Measurements from ENCODE around the gene IFRD2. TPM values are rescaled to one million over a fixed set of nuclear protein-coding genes. Genes with fewer than 3 reads are reported as not detected.

Gene IFRD2
- total and polyA plus RNA-seq, 2 of the 13 experiments (the other 11 are each of a cell fraction or from before 2014, with no cell fraction given): 32.8 to 96.1 TPM

- Histone ChIP-seq H2AFZ (ENCODE audit: low read length) (no peak overlapping the region), H3K4me3 (replicated peaks in 1 of 3; ENCODE audit: insufficient read depth in 1 of 3, low read depth in 2 of 3, low read length in 3 of 3) (no peak overlapping the region), H3K27me3 (ENCODE audit: control insufficient read depth in 1 of 2, insufficient read depth in 2 of 2, low read length in 2 of 2) (peaks cover 1 to 2% of the 10 kb centered on the region in 2 experiments; a peak in 1 of 5 replicates), H3K27ac (ENCODE audit: extremely low read length, insufficient read depth, low read length) (no peak overlapping the region), H4K20me1 (ENCODE audit: insufficient read depth, low read length) (no peaks in the 10 kb centered on the region; the same call in 1 of the 2 replicates), H3K9me3 (ENCODE audit: low read length) (no peaks in the 10 kb centered on the region), H3K9ac (ENCODE audit: insufficient read depth, low read depth, low read length) (no peak overlapping the region), H3K4me2 (ENCODE audit: low read depth, low read length) (no peak overlapping the region), H3K79me2 (ENCODE audit: insufficient read depth, low read length) (peaks cover 18% of the 10 kb centered on the region), H3K4me1 (ENCODE audit: insufficient read depth, low read length) (peaks cover 57% of the 10 kb centered on the region), H3K36me3 (replicated peaks in 1 of 2; ENCODE audit: control insufficient read depth in 1 of 2, insufficient read depth in 2 of 2, low read length in 2 of 2) (no peaks in the 10 kb centered on the region)
- DNase-seq (ENCODE audit: low spot score) (no peak), FAIRE-seq (no peak), ATAC-seq (no peak)
- in situ Hi-C loops (cut with HindIII; ENCODE audit: extremely low pct_ligation_motif_present, low pct_unique_long_range_greater_than_20kb): loop anchor here (10.0 kb wide), 1 partner anchor 205 kb away; no protein-coding TSS in a partner anchor
- WGBS (ENCODE audit: low lambda C conversion rate): 91% methylated on average over 9 of the region's 9 CpGs
- intact Hi-C loops (cut with micrococcal nuclease; ENCODE audit: unreplicated experiment): loop anchor here (10.0 kb wide), 1 partner anchor 205 kb away; no protein-coding TSS in a partner anchor
- no peak for TF ChIP-seq BCLAF1 (IDR thresholded peaks at IDR 0.05)
- TF ChIP-seq TARDBP (CRISPR knock-in tag; IDR thresholded peaks at IDR 0.05): no peak
- no peak for TF ChIP-seq RORA (CRISPR knock-in tag; IDR thresholded peaks at IDR 0.05)
- TF ChIP-seq ZNF709 (CRISPR knock-in tag; IDR thresholded peaks at IDR 0.05): no peak
- TF ChIP-seq TBL1XR1 (IDR thresholded peaks at IDR 0.05; ENCODE audit: borderline replicate concordance, low read length, partially characterized antibody): no peak
- no peak for TF ChIP-seq ATF5 (CRISPR knock-in tag; IDR thresholded peaks at IDR 0.05; ENCODE audit: low read depth)
- TF ChIP-seq SP2 (CRISPR knock-in tag; IDR thresholded peaks at IDR 0.05): no peak
- no peak for TF ChIP-seq YY1 (IDR thresholded peaks at IDR 0.05; ENCODE audit: insufficient read depth, insufficient replicate concordance, low read depth, low read length)
- TF ChIP-seq WIZ (CRISPR knock-in tag; IDR thresholded peaks at IDR 0.05): no peak
- TF ChIP-seq RAD21 (CRISPR knock-in tag; IDR thresholded peaks at IDR 0.05): no peak
- TF ChIP-seq ZNF441 (CRISPR knock-in tag; IDR thresholded peaks at IDR 0.05; ENCODE audit: borderline replicate concordance): no peak
- no peak for TF ChIP-seq ZNF678 (CRISPR knock-in tag; IDR thresholded peaks at IDR 0.05)
- TF ChIP-seq TAF15 (IDR thresholded peaks at IDR 0.05; ENCODE audit: low read depth, low read length, poor library complexity, severe bottlenecking): no peak
- no peak for TF ChIP-seq ZMAT5 (CRISPR knock-in tag; IDR thresholded peaks at IDR 0.05; ENCODE audit: borderline replicate concordance, low read depth)
- TF ChIP-seq ZNF350 (CRISPR knock-in tag; IDR thresholded peaks at IDR 0.05; ENCODE audit: borderline replicate concordance, low read depth): no peak
- TF ChIP-seq ZNF17 (CRISPR knock-in tag; IDR thresholded peaks at IDR 0.05): no peak
- TF ChIP-seq ZNF569 (CRISPR knock-in tag; IDR thresholded peaks at IDR 0.05; ENCODE audit: borderline replicate concordance): no peak
- TF ChIP-seq ATF7 (IDR thresholded peaks at IDR 0.05): no peak
- TF ChIP-seq ATF7 (CRISPR knock-in tag; IDR thresholded peaks at IDR 0.05): no peak
- no peak for TF ChIP-seq MBD4 (IDR thresholded peaks at IDR 0.05; ENCODE audit: borderline replicate concordance, low read length)
- no TSS peak for BruUV-seq (replicated peaks)
- POLR2A ChIA-PET: no interaction called here
- CTCF ChIA-PET (ENCODE audit: low intra/inter-chr PET ratio, low total read pairs): no interaction called here
Observed at GRCh38 chr3:50340147-50340447, 47.9 kb upstream of the IFRD2 start.

All from HepG2 (cell line).